SK-N-MC (cell line): ENCODE results near the gene SCML1.

ENCODE experiments used
- EZH2 ChIP-seq: fragments of 200-600 bp; sonication (generic); IDR thresholded peaks from one replicate; pipeline ENCODE4 v1.6.1; 2017; ENCODE audit warnings: antibody characterized with exemption
- FOXP2 ChIP-seq: optimal IDR thresholded peaks from 2 replicates; pipeline ENCODE3; 2011; ENCODE audit warnings: mild to moderate bottlenecking, moderate library complexity; ENCODE audit not compliant: insufficient read depth; ENCODE audit errors: extremely low read length, control extremely low read depth
- POLR2AphosphoS5 ChIP-seq: IDR thresholded peaks from 2 replicates; pipeline ENCODE4 v1.6.1; 2012; ENCODE audit warnings: mild to moderate bottlenecking, low read depth, low read length, borderline replicate concordance

DNA sequence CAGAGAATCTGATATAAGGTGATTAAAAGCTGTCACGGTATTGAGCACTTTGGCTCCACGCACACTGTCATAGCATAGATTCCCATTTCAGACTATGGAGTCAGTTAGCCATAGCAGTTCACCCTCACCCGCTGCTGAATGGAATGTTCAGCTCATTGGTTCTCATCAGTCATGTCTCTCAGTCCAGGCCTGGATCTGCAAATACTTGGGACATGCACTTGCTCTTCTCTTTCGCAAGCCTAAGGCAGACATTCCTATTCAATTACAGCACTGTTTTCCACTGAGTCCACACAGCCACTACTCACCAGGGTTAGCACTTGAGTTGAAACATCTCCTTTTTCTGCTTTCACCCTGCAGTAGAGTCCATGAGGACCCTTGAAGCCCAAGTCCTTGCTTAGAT is 30.6 kb upstream of the SCML1 start:
- TF ChIP-seq EZH2 (no peak), FOXP2 (no peak), POLR2AphosphoS5 (no peak)
